GM18519 (cell line): ENCODE measurements around the gene NAT8.
"Not testable (repeated sequence)": the region's sequence is repeated elsewhere in the genome, so short reads cannot be mapped to it uniquely, and the experiment has no call there.

ENCODE experiments used
- ATAC-seq: cut with Tn5 transposase; IDR thresholded peaks from one replicate; pipeline ENCODE4 v1.9.1; 2021; ENCODE audit warnings: mild to moderate bottlenecking, moderate library complexity; ENCODE audit not compliant: unreplicated experiment, low FRiP score

NAT8 gene

GRCh38 chr2:73638429-73638828 lies 3.8 kb downstream of the NAT8 start:
- no peak for ATAC-seq

DNA sequence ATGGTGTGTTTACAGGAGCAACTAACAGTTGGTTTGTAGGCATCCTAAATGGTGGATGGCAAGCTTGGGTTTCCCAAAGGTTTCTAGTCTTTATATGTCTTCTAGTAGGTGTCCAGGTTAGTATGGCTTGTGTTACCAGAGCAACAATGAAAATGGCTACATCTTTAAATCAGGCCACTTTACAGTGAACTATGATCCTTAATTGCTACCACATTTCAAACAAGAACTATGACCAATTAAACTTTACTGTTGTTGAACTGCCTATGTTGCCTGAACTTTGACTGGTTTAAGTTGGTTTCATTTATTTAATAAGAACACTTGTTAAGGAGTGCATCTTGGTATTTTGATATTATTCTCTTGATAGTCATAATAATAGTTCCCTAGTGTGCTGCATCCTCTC lies 5.2 kb downstream of the NAT8 start:
- ATAC-seq: not testable (repeated sequence)

GRCh38 chr2:73630662-73631266 lies 11.5 kb downstream of the NAT8 start:
- ATAC-seq: peak; percentile 50

DNA sequence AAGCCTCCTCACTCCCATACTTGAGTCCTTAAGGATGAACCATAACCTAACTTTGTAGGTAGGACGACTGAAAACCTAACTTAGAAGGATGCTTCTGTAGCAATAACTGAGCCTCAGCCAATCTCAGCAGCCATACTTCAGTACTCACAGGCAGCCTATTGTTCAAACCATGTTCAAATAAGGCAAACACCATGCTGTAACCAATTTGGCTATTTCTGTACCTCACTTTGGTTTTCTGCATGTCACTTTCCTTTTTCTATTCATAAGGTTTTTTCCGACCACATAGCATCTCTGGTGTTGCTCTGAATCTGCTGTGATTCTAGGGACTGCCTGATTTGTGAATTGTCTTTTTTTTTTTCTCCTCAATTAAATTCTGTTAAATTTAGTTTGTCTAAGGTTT lies 13.7 kb downstream of the NAT8 start:
- peak; percentile 71 for ATAC-seq

GRCh38 chr2:73626237-73626636 lies 16.0 kb downstream of the NAT8 start:
- not testable (repeated sequence) for ATAC-seq

- not testable (repeated sequence) for ATAC-seq
Measured at GRCh38 chr2:73624625-73625024, 17.6 kb downstream of the NAT8 start.

GRCh38 chr2:73624036-73624435 lies 18.2 kb downstream of the NAT8 start:
- ATAC-seq: not testable (repeated sequence)

DNA sequence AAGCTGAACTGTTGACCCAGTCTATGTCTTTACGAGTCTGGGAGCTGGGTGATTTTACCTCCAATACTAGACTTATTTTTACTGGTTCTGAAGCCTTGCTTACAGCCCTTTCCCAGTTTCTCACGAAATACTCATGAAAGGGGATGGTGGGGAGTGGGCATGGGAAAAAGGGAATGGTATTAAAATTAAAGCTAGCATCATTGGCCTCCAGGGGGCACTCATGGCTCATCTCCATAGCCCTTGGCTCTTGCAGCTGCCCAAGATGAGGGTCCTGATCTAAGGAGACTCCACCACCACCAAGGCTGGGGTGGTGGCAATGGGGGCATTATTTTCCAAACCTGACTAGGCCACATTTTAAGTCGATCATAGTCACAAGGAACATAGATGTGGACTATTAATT lies 22.3 kb downstream of the NAT8 start:
- not testable (repeated sequence) for ATAC-seq

DNA sequence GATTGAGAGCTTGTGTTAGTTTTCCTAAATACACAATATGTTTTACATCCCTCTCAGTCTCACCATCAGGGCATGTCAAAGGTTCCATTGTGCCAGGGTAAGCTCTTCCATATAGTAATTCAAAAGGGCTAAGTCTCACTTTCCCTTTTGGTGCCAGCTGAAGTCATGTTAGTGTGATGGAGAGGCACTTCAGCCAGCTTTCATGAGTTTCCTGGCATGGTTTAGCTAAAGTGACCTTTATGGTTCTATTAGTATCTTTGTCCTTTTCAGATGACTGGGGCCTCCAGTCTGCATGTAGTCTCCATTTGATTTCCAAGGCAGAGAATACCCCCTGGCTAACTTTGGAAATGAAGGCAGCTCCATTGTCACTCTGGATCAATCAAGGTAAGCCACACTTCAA lies 27.2 kb downstream of the NAT8 start:
- ATAC-seq: no peak

GRCh38 chr2:73614105-73614504 lies 28.1 kb downstream of the NAT8 start:
- ATAC-seq: no peak

- no peak for ATAC-seq
Measured at GRCh38 chr2:73611867-73612266, 30.4 kb downstream of the NAT8 start.

DNA sequence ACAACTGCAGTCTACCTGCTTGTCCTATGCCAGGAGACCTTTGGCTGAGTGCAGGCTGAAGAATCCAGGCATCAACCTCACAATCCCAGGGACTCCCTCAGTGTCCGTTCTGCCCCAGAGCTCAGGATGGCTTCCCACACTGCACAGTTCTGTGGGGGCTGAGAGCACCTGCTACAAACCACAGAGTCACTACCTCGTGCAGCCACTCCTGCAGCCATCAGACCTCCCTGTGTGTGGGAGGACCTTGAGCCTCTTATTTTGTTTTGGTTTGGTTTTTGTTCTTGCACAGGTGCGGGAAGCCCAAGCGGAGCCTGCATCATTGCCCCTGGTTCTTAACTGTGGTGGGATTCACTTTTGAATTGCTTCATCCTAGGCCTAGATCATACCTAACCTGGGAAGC lies 31.0 kb downstream of the NAT8 start:
- peak; percentile 58 for ATAC-seq

- ATAC-seq: no peak
Measured at GRCh38 chr2:73610111-73610510, 32.1 kb downstream of the NAT8 start.

DNA sequence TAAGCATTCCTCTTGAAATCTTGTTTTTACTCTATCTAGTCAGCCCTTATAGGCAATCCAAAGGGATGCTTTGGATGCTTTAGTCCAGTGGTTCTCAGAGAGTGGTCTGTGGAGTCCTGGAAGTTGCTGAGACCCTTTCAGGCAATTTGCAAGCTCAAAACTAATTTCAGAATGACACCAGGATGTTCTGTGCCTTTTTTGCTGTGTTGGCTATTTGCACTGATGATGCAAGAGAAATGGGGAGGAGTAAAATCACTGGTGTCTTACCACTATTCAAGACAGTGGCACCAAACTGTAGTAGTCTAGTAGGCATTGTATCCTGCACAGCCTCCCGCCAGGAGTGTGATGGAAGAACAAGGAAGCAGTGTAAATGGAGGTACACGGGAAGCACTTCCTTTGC lies 37.6 kb downstream of the NAT8 start:
- ATAC-seq: not testable (repeated sequence)

- ATAC-seq: not testable (repeated sequence)
Measured at GRCh38 chr2:73603099-73603588, 39.1 kb downstream of the NAT8 start.

DNA sequence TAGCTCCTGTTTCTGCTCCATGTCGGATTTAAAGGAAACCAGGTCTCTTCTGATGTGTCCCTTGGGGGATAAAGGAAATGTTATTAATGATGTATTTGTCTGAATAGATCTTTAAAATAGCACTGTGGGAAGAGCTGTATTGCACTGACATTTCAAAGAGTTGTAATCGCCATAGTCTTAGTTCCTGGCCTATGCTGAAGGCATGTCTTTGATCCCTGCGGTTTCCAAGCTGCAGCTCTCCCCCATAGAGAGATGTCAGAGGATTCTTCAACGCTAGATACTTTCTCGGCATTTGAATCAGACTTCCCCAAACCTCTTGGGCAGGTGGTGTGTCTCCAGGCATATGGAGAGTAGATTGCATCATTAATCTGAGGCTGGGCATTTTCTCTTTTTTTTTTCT lies 40.4 kb downstream of the NAT8 start:
- ATAC-seq: no peak

DNA sequence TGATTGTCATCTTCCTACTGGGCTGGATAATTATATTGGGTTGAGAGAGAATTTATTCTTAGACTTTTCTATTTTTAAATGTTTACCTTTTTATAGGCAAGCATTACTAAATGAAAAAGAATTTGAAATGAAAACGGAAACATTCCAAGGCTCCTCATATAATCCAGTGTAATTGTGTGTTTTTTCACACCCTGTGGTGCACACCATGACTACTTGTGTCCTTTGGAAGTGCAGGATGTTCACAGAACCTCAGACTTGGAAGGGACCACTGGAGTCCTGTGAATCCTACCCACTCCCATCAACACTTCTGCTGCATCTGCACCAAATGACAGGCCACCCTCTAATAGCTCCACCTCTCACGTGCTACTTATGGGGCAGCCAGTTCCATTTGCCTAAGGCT lies 48.0 kb downstream of the NAT8 start:
- no peak for ATAC-seq

- no peak for ATAC-seq
Measured at GRCh38 chr2:73593680-73594079, 48.5 kb downstream of the NAT8 start.
